CD4-positive, alpha-beta T cell (primary cell): ENCODE measurements around the gene CHRNB2. TPM values are rescaled to one million over a fixed set of nuclear protein-coding genes. Genes with fewer than 3 reads are reported as not detected.

Experiments used
- ATAC-seq: fragments of 200-7000 bp; cut with Tn5 transposase; one replicate; pipeline ENCODE4 v1.10.0; 2022; ENCODE audit warnings: mild to moderate bottlenecking; ENCODE audit not compliant: poor library complexity
- CTCF ChIA-PET: fragments of 350-600 bp; sonication (Branson Sonifier 250); formaldehyde crosslinking; loops from one replicate; lab custom pipeline; 2021; ENCODE audit warnings: antibody characterized with exemption, inconsistent platforms; lab: Charles Lee
- POLR2A ChIA-PET: fragments of 350-600 bp; sonication (Branson Sonifier 250); formaldehyde crosslinking; loops from one replicate; lab custom pipeline; 2021; ENCODE audit warnings: antibody characterized with exemption, inconsistent platforms; lab: Charles Lee
- DNase-seq, 14 experiments: peaks; one replicate each; pipeline ENCODE4 v3.0.0-alpha.2; 2013 to 2020; ENCODE audit warnings: mixed read lengths in 2 of 14
- H3K27ac ChIP-seq, 2 donors: one replicate each; pipeline versions ENCODE4 v1.5.1 to v1.7.0; 2013; ENCODE audit warnings: low read length in 2 of 2, low read depth in 1 of 2, mild to moderate bottlenecking in 1 of 2
- H3K27me3 ChIP-seq, 2 experiments: 1 replicate in 1 of 2; 2 replicates in 1 of 2; pipeline versions ENCODE4 v1.6.1 to v1.7.0; 2013; ENCODE audit warnings: low read length in 2 of 2, control low read depth in 1 of 2, mild to moderate bottlenecking in 1 of 2, moderate library complexity in 1 of 2; ENCODE audit not compliant: insufficient read depth in 2 of 2, control insufficient read depth in 1 of 2
- H3K36me3 ChIP-seq: one replicate; pipeline ENCODE4 v1.6.1; 2013; ENCODE audit warnings: low read length, control low read depth; ENCODE audit not compliant: insufficient read depth
- H3K4me1 ChIP-seq: one replicate; pipeline ENCODE4 v1.6.1; 2013; ENCODE audit warnings: low read length, control low read depth; ENCODE audit not compliant: insufficient read depth
- H3K4me3 ChIP-seq: one replicate; pipeline ENCODE4 v1.5.1; 2013; ENCODE audit warnings: mild to moderate bottlenecking, low read length, moderate library complexity
- H3K9me3 ChIP-seq, 2 experiments: 1 replicate in 1 of 2; 2 replicates in 1 of 2; pipeline versions ENCODE4 v1.6.1 to v1.7.0; 2013; ENCODE audit warnings: low read length in 2 of 2, mild to moderate bottlenecking in 2 of 2, control low read depth in 1 of 2, moderate library complexity in 1 of 2; ENCODE audit not compliant: control insufficient read depth in 1 of 2, insufficient read depth in 1 of 2
- H3K27ac Mint-ChIP-seq: one replicate; pipeline ENCODE4 v1.8.0; 2020; ENCODE audit warnings: mixed read lengths
- H3K27me3 Mint-ChIP-seq: one replicate; pipeline ENCODE4 v1.8.0; 2021; ENCODE audit warnings: mixed read lengths
- H3K36me3 Mint-ChIP-seq: one replicate; pipeline ENCODE4 v1.8.0; 2021; ENCODE audit warnings: low read depth, mixed read lengths
- H3K4me1 Mint-ChIP-seq: one replicate; pipeline ENCODE4 v1.8.0; 2021; ENCODE audit warnings: low read depth, mixed read lengths
- H3K4me3 Mint-ChIP-seq: one replicate; pipeline ENCODE4 v1.8.0; 2020; ENCODE audit warnings: mild to moderate bottlenecking, mixed read lengths
- H3K9me3 Mint-ChIP-seq: one replicate; pipeline ENCODE4 v1.8.0; 2020; ENCODE audit warnings: mixed read lengths
- CTCF ChIP-seq: fragments of 200-600 bp; IDR thresholded peaks from one replicate; pipeline ENCODE4 v1.8.0; 2022; ENCODE audit warnings: antibody characterized with exemption, mild to moderate bottlenecking
- intact Hi-C, 2 experiments: fragments of 100-400 bp; cut with DNase I in 1 of 2; cut with micrococcal nuclease in 1 of 2; formaldehyde crosslinking; loops; one replicate each; pipeline versions ENCODE4 v1.15.1 to v1.9.0; 2023 to 2025; cut with DNase I, micrococcal nuclease
- total RNA-seq, 174 experiments: library from RNA in 2 of 174; stranded (reverse) in 2 of 174; gene quantifications; one replicate each; pipeline ENCODE4 v1.2.3 and lab custom pipeline; 2021 to 2026

CHRNB2 gene
- total RNA-seq, 2 experiments from 2014 or later = not detected

- TF ChIP-seq CTCF = no peak
- Mint-ChIP-seq H3K27ac (no peak overlapping the region), H3K9me3 (no peaks in the 10 kb centered on the region), H3K4me3 (no peak overlapping the region), H3K36me3 (peaks cover 96% of the 10 kb centered on the region), H3K27me3 (no peaks in the 10 kb centered on the region), H3K4me1 (no peaks in the 10 kb centered on the region)
- Histone ChIP-seq H3K4me3 (no peak overlapping the region), H3K27ac (no peak overlapping the region), H3K27me3 (no peaks in the 10 kb centered on the region), H3K9me3 (no peaks in the 10 kb centered on the region), H3K36me3 (peaks cover 96% of the 10 kb centered on the region), H3K4me1 (no peaks in the 10 kb centered on the region)
- DNase-seq (no peak), ATAC-seq (no peak)
- ChIA-PET POLR2A (interaction anchor here (1.1 kb wide), 1 partner anchor 38 kb away, joined by 3 read pairs; no protein-coding TSS in a partner anchor), CTCF (no interaction called here)
- intact Hi-C loops = no loop called here
Observed at GRCh38 chr1:154582885-154583284, 15.3 kb downstream of the CHRNB2 start.

- Histone ChIP-seq H3K27ac (no peak overlapping the region), H3K9me3 (no peaks in the 10 kb centered on the region), H3K36me3 (peaks cover 97% of the 10 kb centered on the region), H3K27me3 (no peaks in the 10 kb centered on the region), H3K4me3 (no peak overlapping the region), H3K4me1 (no peaks in the 10 kb centered on the region)
- no peak for DNase-seq
- Mint-ChIP-seq H3K36me3 (peaks cover 98% of the 10 kb centered on the region), H3K4me3 (no peak overlapping the region), H3K9me3 (no peaks in the 10 kb centered on the region), H3K27me3 (no peaks in the 10 kb centered on the region), H3K4me1 (no peaks in the 10 kb centered on the region), H3K27ac (no peak overlapping the region)
- ChIA-PET CTCF (no interaction called here), POLR2A (no interaction called here)
- intact Hi-C loops = no loop called here
- ATAC-seq = no peak
- no peak for TF ChIP-seq CTCF
Observed at GRCh38 chr1:154583773-154584172, 16.2 kb downstream of the CHRNB2 start.

GRCh38 chr1:154584267-154584994 is 16.9 kb downstream of the CHRNB2 start:
- Mint-ChIP-seq H3K27me3 (no peaks in the 10 kb centered on the region), H3K36me3 (peaks cover 98% of the 10 kb centered on the region), H3K4me1 (no peaks in the 10 kb centered on the region), H3K27ac (no peak overlapping the region), H3K4me3 (no peak overlapping the region), H3K9me3 (no peaks in the 10 kb centered on the region)
- Histone ChIP-seq H3K4me3 (no peak overlapping the region), H3K27me3 (no peaks in the 10 kb centered on the region), H3K4me1 (no peaks in the 10 kb centered on the region), H3K27ac (no peak overlapping the region), H3K36me3 (peaks cover 97% of the 10 kb centered on the region), H3K9me3 (no peaks in the 10 kb centered on the region)
- DNase-seq = no peak
- no peak for ATAC-seq
- no peak for TF ChIP-seq CTCF
- POLR2A ChIA-PET = no interaction called here
- CTCF ChIA-PET = no interaction called here
- intact Hi-C loops = no loop called here
